Measurements from ENCODE around the gene BNIP3.

- TF ChIP-seq, protein P1, sequence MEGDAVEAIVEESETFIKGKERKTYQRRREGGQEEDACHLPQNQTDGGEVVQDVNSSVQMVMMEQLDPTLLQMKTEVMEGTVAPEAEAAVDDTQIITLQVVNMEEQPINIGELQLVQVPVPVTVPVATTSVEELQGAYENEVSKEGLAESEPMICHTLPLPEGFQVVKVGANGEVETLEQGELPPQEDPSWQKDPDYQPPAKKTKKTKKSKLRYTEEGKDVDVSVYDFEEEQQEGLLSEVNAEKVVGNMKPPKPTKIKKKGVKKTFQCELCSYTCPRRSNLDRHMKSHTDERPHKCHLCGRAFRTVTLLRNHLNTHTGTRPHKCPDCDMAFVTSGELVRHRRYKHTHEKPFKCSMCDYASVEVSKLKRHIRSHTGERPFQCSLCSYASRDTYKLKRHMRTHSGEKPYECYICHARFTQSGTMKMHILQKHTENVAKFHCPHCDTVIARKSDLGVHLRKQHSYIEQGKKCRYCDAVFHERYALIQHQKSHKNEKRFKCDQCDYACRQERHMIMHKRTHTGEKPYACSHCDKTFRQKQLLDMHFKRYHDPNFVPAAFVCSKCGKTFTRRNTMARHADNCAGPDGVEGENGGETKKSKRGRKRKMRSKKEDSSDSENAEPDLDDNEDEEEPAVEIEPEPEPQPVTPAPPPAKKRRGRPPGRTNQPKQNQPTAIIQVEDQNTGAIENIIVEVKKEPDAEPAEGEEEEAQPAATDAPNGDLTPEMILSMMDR (IDR thresholded peaks at IDR 0.05; ENCODE audit: insufficient read depth, low read length, poor library complexity, severe bottlenecking) = no peak
- no peak for TF ChIP-seq EZH2phosphoT487 (conservative IDR thresholded peaks at IDR 0.05; ENCODE audit: low read length)
These were observed 2.9 kb downstream of the BNIP3 start for GRCh38 chr10:131978851-131979250.
